Retina (tissue), 1 donor: ENCODE results near the gene ANKRD50.

Experiments
- DNase-seq: peaks from one replicate; pipeline ENCODE4 v3.0.0-alpha.2; 2016

ANKRD50 gene

DNA sequence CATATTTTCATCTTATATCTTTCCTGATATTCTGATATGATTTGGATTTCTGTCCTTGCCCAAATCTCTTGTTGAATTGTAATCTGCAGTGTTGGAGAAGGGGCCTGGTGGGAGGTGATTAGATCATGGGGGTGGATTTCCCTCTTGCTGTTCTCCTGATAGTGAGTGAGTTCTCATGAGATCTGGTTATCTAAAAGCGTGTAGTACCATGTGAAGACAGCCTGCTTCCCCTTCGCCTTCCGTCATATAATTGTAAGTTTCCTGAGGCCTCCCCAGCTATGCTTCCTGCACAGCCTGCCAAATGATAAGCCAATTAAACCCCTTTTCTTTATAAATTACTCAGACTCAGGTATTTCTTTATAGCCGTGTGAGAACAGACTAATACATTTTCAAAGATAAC lies 77.2 kb downstream of the ANKRD50 start:
- DNase-seq: no peak

DNA sequence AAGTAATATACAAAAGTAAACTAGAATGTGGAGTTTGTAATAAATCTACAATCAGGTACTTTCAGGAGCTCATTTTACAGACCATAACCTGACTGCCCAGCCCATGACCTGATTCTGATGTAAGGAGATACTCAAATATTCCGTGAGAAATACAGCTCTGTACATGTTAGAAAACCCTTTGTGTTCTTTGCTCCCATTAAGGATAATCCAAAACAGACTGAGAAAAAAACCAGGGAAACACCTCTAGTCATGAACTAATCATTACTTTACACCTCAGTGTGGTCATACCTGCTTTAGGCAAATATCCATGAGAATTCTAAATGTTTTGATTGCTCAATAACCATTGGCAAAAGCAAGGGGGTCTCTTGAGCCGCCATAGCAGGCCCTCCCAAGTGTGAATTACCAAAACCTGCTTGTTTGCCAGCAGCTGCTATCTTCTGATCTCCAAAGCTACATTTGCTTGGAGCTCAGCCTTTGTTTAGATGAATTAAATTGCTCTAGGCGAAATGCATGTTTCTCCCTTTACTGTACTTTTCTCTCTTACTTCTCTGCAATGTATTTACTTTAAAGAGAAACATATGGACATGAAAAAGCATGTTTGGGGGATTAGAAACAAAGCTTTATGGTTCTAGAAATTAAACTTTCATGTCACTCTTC lies 79.1 kb downstream of the ANKRD50 start:
- DNase-seq: no peak

DNA sequence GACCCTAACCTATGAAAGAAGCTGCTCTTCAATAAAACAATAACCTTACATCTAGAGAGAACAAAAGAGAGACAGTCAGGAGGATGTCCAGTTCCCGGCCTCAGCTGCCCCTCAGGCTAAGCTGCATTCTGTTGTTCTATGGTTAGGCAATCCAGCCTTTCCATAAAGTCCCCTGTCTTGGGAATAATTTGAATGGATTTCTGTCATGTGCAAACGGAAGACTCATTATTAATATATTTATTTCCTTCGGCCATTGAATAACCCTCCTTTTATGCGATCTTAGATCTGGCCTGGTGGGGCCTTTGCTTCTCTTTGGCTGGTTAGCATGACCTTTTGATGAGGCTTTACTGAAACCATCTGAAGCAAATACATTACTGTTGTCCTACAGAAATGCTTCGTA lies 80.1 kb downstream of the ANKRD50 start:
- no peak for DNase-seq

DNA sequence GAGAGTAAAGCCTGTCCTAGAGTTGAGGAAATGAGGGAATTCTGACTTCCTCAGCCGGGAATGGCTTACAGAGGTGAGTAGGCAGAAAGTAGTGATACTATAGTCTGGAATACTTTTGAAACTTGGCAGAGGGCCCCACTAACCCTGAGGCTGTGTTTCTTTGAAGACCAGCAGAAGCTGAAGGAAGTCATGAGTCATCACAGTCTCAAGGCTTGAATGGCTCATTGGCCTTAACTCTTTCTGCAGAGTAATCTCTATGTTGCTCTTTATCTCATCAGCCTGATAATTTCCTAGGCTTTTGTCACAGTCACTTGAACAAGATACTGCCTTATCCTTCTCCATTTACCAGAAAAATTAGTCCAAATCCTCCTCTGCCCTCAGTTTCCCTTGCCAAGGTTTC lies 80.8 kb downstream of the ANKRD50 start:
- DNase-seq: no peak

DNA sequence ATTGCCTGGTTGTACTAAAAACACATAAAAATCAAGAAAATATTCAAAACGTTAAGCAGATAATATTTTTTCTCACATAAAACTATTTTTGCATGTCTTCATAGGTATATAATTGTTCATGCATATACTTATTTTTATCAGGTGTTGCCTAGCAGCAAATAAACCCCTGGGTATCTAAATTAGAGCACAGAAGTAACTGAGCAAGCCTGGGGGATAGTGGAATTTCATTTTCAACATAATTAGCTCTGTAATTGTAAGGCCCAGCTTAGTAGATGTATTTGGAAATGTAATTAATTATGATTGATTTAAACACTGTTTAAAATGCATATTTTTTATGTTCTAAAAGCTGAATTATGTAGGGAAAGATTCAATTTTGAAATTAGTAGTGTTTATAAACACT lies 82.9 kb downstream of the ANKRD50 start:
- DNase-seq: no peak
